H1 (cell line): ENCODE measurements around the gene TMEM18. TPM values are rescaled to one million over a fixed set of nuclear protein-coding genes. Genes with fewer than 3 reads are reported as not detected.

ENCODE experiments used
- ATF3 ChIP-seq: IDR thresholded peaks from 2 replicates; pipeline ENCODE4 v1.6.1; 2011; ENCODE audit warnings: low read depth, mild to moderate bottlenecking, low read length; ENCODE audit not compliant: insufficient read depth
- CBX5 ChIP-seq: fragments of 300-800, 300-1000 bp; sonication (generic); IDR thresholded peaks from 2 replicates; pipeline ENCODE4 v1.7.1; 2016; ENCODE audit warnings: antibody characterized with exemption, low read length, low read depth
- GTF2F1 ChIP-seq: IDR thresholded peaks from 2 replicates; pipeline ENCODE4 v1.6.1; 2012; ENCODE audit warnings: low read depth, low read length, improper control_type of control experiment, borderline replicate concordance
- HDAC6 ChIP-seq: IDR thresholded peaks from one replicate; pipeline ENCODE4 v1.7.1; 2012; ENCODE audit warnings: low read depth, mild to moderate bottlenecking, inconsistent platforms, low read length, moderate library complexity
- JUND ChIP-seq: IDR thresholded peaks from 2 replicates; pipeline ENCODE4 v1.6.1; 2011; ENCODE audit warnings: mild to moderate bottlenecking, improper control_type of control experiment, low read length
- MAX ChIP-seq: IDR thresholded peaks from 2 replicates; pipeline ENCODE4 v1.6.1; 2012; ENCODE audit warnings: inconsistent platforms
- POLR2AphosphoS5 ChIP-seq: IDR thresholded peaks from 2 replicates; pipeline ENCODE4 v1.6.1; 2011; ENCODE audit warnings: low read depth, low read length
- RNF2 ChIP-seq: fragments of 200-900, 300-1000 bp; sonication (generic); IDR thresholded peaks from 2 replicates; pipeline ENCODE4 v1.7.1; 2016; ENCODE audit warnings: borderline replicate concordance, low read depth, mild to moderate bottlenecking, antibody characterized with exemption, low read length; ENCODE audit not compliant: poor library complexity, severe bottlenecking; ENCODE audit errors: missing control alignments
- SP1 ChIP-seq: IDR thresholded peaks from 2 replicates; pipeline ENCODE4 v1.6.1; 2011; ENCODE audit warnings: low read depth, low read length
- SRF ChIP-seq: IDR thresholded peaks from 2 replicates; pipeline ENCODE4 v1.6.1; 2011; ENCODE audit warnings: mild to moderate bottlenecking, low read depth, low read length, moderate library complexity
- polyA plus RNA-seq, 7 experiments: library from polyadenylated mRNA; depleted of rRNA in 3 of 7; stranded (reverse) in 5 of 7; unstranded in 2 of 7; fragments of >200 nt in 5 of 7; fragments of 200-250 nt in 2 of 7; gene quantifications; 1 replicate in 5 of 7; 2 replicates in 1 of 7; 4 replicates in 1 of 7; pipeline versions ENCODE4 v1.2.1 to v1.2.3, GENCODE V29; 2011 to 2013; ENCODE audit warnings: missing spikeins in 2 of 7, mixed read lengths in 2 of 7
- total RNA-seq: library from RNA; stranded (reverse); fragmentation: NEBNext Ultra II Directional; extraction: Animal tissue kit (Norgen Biotek cat#: 25700); gene quantifications from 2 replicates; pipeline ENCODE4 v1.2.1, GENCODE V29; 2021
- TF ChIP-seq, protein P1 (sequence below): fragments of 300-600 bp; sonication (generic); IDR thresholded peaks from 2 replicates; pipeline ENCODE4 v1.7.1; 2012; ENCODE audit warnings: low read length, moderate library complexity, mild to moderate bottlenecking, inconsistent platforms; ENCODE audit not compliant: insufficient replicate concordance

Gene TMEM18
- total and polyA plus RNA-seq, 2 of the 8 experiments (the other 6 are each of a cell fraction or from before 2014, with no cell fraction given), result 22.4 to 27.1 TPM

GRCh38 chr2:658426-658825 is 18.8 kb downstream of the TMEM18 start (continued):
- TF ChIP-seq, protein P1, sequence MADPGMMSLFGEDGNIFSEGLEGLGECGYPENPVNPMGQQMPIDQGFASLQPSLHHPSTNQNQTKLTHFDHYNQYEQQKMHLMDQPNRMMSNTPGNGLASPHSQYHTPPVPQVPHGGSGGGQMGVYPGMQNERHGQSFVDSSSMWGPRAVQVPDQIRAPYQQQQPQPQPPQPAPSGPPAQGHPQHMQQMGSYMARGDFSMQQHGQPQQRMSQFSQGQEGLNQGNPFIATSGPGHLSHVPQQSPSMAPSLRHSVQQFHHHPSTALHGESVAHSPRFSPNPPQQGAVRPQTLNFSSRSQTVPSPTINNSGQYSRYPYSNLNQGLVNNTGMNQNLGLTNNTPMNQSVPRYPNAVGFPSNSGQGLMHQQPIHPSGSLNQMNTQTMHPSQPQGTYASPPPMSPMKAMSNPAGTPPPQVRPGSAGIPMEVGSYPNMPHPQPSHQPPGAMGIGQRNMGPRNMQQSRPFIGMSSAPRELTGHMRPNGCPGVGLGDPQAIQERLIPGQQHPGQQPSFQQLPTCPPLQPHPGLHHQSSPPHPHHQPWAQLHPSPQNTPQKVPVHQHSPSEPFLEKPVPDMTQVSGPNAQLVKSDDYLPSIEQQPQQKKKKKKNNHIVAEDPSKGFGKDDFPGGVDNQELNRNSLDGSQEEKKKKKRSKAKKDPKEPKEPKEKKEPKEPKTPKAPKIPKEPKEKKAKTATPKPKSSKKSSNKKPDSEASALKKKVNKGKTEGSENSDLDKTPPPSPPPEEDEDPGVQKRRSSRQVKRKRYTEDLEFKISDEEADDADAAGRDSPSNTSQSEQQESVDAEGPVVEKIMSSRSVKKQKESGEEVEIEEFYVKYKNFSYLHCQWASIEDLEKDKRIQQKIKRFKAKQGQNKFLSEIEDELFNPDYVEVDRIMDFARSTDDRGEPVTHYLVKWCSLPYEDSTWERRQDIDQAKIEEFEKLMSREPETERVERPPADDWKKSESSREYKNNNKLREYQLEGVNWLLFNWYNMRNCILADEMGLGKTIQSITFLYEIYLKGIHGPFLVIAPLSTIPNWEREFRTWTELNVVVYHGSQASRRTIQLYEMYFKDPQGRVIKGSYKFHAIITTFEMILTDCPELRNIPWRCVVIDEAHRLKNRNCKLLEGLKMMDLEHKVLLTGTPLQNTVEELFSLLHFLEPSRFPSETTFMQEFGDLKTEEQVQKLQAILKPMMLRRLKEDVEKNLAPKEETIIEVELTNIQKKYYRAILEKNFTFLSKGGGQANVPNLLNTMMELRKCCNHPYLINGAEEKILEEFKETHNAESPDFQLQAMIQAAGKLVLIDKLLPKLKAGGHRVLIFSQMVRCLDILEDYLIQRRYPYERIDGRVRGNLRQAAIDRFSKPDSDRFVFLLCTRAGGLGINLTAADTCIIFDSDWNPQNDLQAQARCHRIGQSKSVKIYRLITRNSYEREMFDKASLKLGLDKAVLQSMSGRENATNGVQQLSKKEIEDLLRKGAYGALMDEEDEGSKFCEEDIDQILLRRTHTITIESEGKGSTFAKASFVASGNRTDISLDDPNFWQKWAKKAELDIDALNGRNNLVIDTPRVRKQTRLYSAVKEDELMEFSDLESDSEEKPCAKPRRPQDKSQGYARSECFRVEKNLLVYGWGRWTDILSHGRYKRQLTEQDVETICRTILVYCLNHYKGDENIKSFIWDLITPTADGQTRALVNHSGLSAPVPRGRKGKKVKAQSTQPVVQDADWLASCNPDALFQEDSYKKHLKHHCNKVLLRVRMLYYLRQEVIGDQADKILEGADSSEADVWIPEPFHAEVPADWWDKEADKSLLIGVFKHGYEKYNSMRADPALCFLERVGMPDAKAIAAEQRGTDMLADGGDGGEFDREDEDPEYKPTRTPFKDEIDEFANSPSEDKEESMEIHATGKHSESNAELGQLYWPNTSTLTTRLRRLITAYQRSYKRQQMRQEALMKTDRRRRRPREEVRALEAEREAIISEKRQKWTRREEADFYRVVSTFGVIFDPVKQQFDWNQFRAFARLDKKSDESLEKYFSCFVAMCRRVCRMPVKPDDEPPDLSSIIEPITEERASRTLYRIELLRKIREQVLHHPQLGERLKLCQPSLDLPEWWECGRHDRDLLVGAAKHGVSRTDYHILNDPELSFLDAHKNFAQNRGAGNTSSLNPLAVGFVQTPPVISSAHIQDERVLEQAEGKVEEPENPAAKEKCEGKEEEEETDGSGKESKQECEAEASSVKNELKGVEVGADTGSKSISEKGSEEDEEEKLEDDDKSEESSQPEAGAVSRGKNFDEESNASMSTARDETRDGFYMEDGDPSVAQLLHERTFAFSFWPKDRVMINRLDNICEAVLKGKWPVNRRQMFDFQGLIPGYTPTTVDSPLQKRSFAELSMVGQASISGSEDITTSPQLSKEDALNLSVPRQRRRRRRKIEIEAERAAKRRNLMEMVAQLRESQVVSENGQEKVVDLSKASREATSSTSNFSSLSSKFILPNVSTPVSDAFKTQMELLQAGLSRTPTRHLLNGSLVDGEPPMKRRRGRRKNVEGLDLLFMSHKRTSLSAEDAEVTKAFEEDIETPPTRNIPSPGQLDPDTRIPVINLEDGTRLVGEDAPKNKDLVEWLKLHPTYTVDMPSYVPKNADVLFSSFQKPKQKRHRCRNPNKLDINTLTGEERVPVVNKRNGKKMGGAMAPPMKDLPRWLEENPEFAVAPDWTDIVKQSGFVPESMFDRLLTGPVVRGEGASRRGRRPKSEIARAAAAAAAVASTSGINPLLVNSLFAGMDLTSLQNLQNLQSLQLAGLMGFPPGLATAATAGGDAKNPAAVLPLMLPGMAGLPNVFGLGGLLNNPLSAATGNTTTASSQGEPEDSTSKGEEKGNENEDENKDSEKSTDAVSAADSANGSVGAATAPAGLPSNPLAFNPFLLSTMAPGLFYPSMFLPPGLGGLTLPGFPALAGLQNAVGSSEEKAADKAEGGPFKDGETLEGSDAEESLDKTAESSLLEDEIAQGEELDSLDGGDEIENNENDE, result no peak
- TF ChIP-seq CBX5, result no peak
- no peak for TF ChIP-seq HDAC6
- TF ChIP-seq ATF3, result no peak
- TF ChIP-seq SP1, result no peak
- TF ChIP-seq RNF2, result no peak
- no peak for TF ChIP-seq JUND
- no peak for TF ChIP-seq POLR2AphosphoS5
- TF ChIP-seq SRF, result no peak
- no peak for TF ChIP-seq GTF2F1
- TF ChIP-seq MAX, result no peak
